GM12892 (cell line): ENCODE results near the gene THG1L.

ENCODE experiments used
- POLR2A ChIP-seq: IDR thresholded peaks from 2 replicates; pipeline ENCODE4 v1.6.1; 2011; ENCODE audit warnings: low read depth, low read length, control low read depth
- TAF1 ChIP-seq: IDR thresholded peaks from 2 replicates; pipeline ENCODE4 v1.6.1; 2011; ENCODE audit warnings: low read depth, mild to moderate bottlenecking, control low read depth, low read length, borderline replicate concordance

GRCh38 chr5:157743163-157744050 lies 12.2 kb downstream of the THG1L start, which contains the start of gene LSM11:
- TF ChIP-seq POLR2A (peak; percentile 39; the same call in 1 of the 2 replicates), TAF1 (no peak)
